AG08395 (cell line): Measurements from ENCODE around the gene EML4.

Source experiments
- DNase-seq: peaks from one replicate; pipeline ENCODE4 v3.0.0; 2012; ENCODE audit warnings: mixed read lengths, low spot score

EML4 gene

GRCh38 chr2:42196070-42196402 is 26.9 kb downstream of the EML4 start:
- no peak for DNase-seq

DNA sequence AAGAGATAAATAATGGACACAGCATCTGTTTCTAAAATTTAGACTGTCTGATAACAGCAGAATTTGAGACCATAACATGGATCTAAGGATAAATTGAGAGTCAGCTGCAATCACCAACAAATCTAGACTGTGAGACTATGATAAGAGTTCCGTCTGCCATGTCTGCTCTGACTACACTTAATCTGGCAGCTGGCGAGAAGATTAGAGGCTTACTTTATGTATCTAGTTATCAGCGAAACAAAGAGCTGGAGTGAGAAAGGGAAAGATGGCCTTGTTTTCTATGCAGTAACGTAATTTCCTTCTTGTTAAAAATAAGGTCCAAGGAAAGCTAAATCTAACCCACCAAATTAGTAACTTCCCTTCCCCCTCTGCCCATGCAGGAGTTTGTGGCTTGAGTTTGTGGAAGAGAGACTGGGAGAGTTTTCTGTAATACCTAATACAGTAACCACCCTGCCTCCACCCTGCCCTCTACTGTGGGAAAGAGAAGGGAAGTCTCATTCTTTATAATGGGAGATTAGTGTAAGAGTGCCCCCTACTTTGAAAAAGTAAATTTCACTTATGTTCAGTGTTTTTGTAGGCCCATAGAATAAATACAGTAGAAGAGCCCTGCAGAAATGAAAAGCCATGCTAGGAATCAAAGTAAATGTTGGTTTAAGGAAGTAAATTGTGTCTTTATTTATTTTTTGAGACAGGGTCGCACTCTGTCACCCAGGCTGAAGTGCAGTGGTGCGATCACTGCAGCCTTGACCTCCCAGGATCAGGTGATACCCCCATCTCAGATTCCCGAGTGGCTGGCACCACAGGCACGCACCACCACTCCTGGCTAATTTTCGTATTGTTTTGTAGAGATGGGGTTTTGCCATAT is 27.5 kb downstream of the EML4 start:
- DNase-seq = peak; percentile 44

- DNase-seq = no peak
These were observed 28.6 kb downstream of the EML4 start for GRCh38 chr2:42197792-42198191.

GRCh38 chr2:42198466-42198865 is 29.3 kb downstream of the EML4 start:
- DNase-seq = no peak

DNA sequence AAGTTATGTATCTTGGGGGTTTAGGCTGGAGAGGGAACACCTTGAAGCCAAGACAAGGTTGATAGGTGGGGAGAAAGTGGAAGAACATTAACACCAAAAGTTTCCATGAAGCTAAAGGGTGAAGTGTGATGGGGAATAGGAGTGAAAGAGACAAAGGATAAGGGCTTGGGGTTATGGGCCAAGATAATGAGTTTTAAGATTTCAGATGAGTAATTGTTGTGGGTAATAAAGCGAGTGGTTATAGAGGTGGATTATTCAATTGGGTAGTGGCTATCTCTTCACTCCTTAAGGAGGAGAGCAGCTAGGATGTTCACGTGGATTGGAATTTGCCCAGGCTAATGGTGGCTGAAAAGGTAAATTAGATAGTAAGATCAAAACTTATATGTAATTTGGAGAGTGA is 29.8 kb downstream of the EML4 start:
- DNase-seq = no peak

DNA sequence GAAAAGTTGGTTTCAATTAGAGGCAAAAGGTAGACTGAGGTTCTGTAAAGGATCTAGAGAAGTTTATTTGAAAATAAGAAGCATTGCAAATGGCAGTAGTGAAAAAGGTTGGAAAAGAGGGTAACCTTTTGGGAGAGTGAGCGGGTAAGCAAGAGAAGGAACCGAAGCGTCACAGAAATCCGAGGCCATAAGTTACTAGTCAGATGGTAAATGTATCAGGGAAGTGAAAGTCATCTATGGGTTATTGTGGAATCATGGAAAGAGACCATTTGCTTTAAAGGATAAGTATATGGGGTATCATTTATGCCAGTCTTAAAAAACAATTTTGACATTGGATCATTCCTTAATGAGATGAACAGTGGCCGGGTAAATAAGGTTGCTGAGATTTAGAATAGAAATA is 30.5 kb downstream of the EML4 start:
- no peak for DNase-seq

GRCh38 chr2:42200926-42201855 is 32.0 kb downstream of the EML4 start:
- DNase-seq = no peak

GRCh38 chr2:42202634-42203008 is 33.5 kb downstream of the EML4 start:
- DNase-seq = no peak

DNA sequence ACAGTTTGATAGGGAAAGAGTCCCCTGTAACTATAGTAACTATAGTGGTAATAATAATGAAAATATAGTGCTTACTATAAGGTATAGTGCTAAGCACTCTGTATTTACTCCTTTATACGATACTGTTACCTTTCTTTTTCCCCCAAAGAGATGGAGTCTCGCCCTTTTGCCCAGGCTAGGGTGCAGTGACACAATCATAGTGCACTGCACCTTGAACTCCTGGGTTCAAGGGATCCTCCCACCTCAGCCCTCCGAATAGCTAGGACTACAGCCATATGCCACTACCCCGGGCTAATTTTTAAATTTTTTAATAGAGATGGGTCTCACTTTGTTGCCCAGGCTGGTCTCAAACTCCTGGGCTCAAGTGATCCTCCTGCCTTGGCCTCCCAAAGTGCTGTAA is 34.6 kb downstream of the EML4 start:
- no peak for DNase-seq

DNA sequence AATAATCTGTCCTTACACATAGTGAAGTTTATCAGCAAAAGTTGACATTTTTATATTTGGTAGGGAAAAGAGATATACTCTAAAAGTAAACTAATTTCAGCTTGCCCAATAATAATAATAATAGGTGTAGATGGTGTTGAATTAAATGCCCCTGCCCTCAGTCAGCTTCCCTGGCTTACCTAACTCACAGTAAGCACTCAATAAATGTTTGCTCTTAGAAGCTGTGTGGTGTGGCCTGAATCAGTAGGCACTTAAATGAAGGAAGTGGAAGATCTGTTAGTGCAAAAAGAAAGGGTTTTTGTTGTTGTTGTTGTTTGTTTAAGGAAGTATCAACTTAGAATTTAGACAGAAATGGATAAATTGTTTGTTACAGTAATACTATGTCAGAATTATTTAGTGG is 36.2 kb downstream of the EML4 start:
- DNase-seq = no peak

DNA sequence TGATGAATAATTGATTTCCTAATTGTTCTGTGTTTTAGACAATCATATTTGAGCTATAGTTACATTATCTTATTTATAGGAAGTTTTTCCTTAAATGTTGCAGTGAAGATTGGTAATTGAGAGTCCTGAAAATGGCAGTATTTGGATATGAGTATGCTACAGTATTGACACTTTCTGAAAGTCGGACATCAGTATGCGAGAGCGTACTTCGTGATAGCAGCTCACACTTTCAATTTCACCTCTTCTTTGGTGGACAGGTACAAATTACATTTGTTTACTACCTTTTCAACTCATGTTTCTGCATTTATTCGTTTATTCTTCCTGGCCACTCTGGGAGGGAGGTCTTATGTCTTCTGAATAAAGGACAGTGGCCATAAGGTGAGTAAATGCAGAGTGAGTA is 38.7 kb downstream of the EML4 start:
- DNase-seq = no peak

- DNase-seq = no peak
These were observed 41.0 kb downstream of the EML4 start for GRCh38 chr2:42210203-42210602.

DNA sequence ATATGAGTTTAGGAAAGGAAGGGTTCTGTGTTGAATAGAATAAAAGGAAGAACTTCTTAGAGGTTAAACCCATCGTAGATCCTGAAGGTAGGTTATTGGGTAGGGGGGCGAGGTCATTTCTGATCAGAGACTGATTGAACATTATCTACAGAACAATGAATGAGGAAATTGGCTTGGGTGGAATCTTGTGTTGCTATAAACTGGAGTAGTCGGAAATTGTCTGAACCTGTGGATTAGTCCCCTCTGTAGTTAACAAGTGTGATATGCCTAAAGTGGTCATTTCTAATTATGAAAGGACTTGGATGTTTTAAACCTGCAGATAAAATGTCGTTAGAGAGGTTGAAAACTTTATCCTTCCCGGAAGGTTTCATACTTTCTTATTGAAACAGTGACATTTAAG is 42.1 kb downstream of the EML4 start:
- no peak for DNase-seq

DNA sequence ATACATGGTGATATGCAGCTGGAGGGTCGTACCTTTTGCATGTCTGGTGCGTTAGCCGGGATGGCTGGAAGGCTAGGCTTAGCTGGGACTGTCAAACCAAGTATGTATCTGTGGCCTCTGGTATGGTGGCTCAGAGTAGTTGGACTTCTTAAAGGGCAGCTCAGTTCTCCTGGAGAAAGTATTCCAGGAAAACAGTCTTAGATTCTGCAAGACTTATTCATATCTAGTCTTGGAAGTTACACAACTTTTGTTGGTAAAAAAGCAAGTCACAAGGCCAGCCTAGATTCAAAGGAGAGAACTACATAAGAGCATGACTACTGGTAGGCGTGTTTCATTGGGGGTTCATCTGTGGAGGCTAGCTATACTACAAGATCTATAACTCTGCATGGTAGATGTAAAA is 45.5 kb downstream of the EML4 start:
- DNase-seq = no peak

DNA sequence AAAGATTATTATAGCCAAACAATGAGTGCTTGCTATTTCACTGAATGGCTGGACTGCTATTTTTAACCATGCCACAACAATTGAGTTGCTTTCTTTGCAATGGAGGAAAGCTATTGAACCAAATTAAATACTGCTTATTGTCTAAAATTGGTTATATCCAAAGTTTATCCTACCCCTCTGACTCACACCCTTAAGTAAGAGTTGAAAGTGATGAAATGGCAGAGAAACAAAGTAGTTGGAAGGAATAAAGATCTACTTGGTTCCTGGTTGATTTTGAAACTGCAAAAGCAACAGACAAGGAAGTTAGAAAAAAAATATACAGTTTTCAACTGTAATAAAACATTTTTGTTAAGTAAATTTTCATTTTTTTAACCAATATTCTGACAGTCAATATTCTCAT is 47.5 kb downstream of the EML4 start:
- peak; percentile 49 for DNase-seq

- no peak for DNase-seq
These were observed 48.2 kb downstream of the EML4 start for GRCh38 chr2:42217307-42217706.

- DNase-seq = no peak
These were observed 48.8 kb downstream of the EML4 start for GRCh38 chr2:42217914-42218313.

- DNase-seq = no peak
These were observed 49.6 kb downstream of the EML4 start for GRCh38 chr2:42218712-42219111.

- no peak for DNase-seq
These were observed 50.0 kb downstream of the EML4 start for GRCh38 chr2:42219160-42219559.

- DNase-seq = no peak
These were observed 51.4 kb downstream of the EML4 start for GRCh38 chr2:42220566-42220965.

GRCh38 chr2:42223067-42223854 is 54.1 kb downstream of the EML4 start:
- no peak for DNase-seq

DNA sequence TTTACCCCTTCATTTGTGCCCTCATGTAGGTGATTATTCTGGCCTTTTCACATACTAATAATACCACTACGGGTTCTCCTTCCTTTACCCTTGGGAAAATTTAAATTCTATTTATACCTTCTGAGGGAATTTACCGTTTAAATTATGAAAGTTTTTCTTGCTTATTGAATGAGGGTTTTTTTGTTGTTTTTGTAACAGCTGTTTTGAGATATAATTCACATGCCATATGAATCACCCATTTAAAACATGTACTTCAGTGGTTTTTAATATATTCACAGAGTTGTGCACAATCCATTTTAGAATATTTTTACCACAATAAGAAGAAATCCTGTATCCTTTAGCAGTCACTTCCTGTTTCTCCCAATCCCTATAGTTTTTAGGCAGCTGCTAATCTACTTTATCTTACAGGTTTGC is 54.7 kb downstream of the EML4 start:
- no peak for DNase-seq
